ENCODE measurements around the gene GPR37L1.

GRCh38 chr1:202130297-202130721, 7.6 kb downstream of the GPR37L1 start:
- TF ChIP-seq CTCF (IDR thresholded peaks at IDR 0.05) (no peak), POLR2A (IDR thresholded peaks at IDR 0.05) (no peak)

Measured in thyroid gland (tissue), 4 donors.